ACHN (cell line): ENCODE data around the gene RXRA.

Source experiments
- DNase-seq: peaks from one replicate; pipeline ENCODE4 v3.0.0-alpha.2; 2015
- in situ Hi-C: cut with HindIII; loops from 2 replicates; pipeline ENCODE4 v1.10.0; 2017; ENCODE audit warnings: low sequenced_read_pairs, low pct_ligation_motif_present, low pct_unique_long_range_greater_than_20kb

Gene RXRA

GRCh38 chr9:134400283-134400682, 74.0 kb downstream of the RXRA start:
- in situ Hi-C loops, result no loop called here
- DNase-seq, result no peak

DNA sequence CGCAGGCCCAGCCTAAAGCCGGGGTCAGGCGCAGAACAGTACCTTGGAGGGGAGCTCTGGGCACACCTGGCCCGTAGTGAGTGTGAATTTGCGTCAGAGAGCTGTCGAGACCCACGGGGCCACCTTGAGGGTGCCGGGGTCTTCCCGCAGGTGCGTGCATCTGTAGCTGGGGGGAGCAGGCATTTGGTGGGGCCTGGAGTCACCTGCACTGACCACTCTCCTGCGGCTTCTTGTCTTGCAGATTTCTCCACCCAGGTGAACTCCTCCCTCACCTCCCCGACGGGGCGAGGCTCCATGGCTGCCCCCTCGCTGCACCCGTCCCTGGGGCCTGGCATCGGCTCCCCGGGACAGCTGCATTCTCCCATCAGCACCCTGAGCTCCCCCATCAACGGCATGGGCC, 75.1 kb downstream of the RXRA start:
- DNase-seq, result no peak
- in situ Hi-C loops, result no loop called here

DNA sequence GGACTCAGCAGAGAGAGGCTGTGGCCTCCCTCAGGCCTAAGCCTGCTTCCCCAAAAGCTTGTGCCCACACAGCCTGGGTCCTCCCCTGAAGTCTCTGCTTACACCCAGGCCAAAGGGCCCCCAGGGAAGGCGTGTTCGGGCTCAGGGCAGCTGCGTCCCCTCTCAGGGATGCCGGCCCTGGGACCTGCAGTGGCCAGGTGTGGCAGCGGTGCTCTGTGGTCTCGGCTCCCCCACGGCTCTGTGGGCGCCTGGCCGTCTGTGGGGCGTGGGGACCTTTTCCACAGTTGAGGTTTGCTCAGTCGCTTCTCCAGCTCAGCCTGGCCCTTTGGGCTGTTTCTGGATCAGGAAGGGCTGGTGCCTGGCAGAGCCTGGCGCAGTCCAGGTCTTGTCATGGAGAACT, 75.9 kb downstream of the RXRA start:
- in situ Hi-C loops, result no loop called here

DNA sequence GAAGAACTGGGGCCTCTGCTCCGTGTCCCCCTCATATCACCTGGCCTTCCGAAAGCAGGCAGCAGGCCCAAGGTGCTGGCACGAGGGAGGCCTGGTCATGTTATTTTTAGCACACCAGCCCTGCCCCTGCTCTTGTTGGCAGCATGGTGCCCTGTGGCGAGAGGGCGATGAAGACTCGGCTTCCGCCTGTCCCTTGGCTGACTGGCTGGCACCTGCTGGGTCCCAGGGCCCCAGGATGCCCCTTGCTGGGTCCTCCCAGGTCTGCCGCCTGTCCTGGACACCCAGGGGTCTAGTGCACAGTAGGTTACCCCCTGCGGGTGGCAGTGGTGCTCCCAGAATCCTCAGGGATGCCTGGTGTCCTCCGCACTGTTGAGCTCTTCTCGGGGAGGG, 77.0 kb downstream of the RXRA start:
- in situ Hi-C loops, result no loop called here
- no peak for DNase-seq

More for the DNA sequence above, 75.9 kb downstream of the RXRA start:
- DNase-seq, result no peak

DNA sequence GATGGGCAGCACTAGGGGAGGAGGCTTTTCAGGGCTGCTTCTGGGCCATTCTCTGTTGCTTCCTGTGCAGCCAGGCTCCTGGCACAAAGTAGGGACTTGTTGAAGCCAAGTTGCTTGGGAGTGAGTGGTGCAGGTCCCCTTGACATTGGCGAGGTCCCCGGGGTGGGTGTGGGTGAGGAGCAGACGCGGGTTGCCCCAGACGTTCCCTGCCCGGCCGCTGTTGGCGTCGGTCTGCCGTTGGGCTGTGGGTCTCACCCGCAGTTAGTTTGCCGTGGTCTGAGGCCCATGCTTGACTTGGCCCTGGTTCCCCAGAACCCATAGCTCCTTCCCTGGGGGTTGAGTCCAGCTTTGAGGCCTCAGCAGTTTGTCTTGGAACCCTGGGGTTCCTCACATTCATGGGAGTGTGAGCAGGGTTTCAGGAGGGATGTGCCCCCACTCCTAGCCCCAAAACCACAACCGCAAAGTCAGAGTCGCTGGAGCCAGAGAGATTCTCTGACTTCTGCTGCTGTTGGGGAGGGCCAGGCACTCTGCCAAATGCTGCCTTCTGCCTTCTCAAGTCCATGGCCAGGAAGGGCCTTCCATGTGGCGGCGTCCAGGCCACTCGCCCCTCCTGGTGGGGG, 77.5 kb downstream of the RXRA start:
- in situ Hi-C loops, result no loop called here
- no peak for DNase-seq

DNA sequence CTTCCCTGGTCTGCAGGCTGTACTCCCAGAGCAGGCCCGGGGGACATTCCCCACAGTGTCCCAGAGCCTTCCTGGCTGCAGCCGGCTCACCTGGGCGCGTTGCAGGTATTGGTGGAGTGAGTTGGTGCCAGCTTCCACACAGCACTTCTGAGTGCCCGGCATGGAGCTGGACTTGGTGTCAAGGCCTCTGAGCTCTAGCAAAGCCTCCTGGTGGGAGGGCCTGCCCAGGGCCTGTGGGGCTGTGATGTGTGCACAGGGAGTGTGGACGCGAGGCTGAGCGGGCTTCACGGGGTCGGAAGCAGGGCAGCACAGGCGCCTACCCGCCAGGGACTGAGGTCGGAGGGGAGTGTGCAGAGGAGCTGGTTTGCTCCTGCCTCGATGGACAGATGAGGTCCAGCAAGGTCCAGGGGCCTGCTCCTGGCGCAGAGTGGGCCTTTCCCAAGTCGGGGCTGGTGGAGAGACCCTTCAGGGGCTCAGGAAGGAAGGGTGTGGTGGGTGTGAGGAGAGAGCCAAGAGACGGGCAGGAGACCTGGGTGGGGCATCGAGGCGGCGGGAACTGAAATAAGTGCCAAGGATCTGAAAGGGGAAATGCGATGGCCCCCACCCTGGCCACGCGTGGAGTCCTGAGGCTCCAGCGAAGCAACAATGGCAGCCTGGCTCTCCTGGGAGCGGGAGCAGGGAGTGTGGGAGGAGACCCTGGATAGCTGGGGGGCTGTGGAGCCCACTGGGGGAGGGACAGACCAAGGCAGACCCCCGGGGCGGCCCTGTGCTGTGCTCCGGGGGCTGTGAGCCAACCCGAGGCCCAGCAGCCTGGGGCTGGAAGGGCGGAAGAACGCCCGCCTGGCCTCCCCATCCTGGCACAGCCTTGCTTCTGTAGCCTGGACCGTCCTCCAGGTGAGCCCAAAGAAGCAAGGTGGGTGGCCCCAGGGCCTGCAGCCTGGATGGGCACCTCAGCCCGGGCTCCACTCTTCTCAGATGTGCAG, 78.4 kb downstream of the RXRA start:
- in situ Hi-C loops, result no loop called here
- DNase-seq, result no peak

- no peak for DNase-seq
- in situ Hi-C loops, result no loop called here
Observed at GRCh38 chr9:134405527-134405926, 79.3 kb downstream of the RXRA start.

DNA sequence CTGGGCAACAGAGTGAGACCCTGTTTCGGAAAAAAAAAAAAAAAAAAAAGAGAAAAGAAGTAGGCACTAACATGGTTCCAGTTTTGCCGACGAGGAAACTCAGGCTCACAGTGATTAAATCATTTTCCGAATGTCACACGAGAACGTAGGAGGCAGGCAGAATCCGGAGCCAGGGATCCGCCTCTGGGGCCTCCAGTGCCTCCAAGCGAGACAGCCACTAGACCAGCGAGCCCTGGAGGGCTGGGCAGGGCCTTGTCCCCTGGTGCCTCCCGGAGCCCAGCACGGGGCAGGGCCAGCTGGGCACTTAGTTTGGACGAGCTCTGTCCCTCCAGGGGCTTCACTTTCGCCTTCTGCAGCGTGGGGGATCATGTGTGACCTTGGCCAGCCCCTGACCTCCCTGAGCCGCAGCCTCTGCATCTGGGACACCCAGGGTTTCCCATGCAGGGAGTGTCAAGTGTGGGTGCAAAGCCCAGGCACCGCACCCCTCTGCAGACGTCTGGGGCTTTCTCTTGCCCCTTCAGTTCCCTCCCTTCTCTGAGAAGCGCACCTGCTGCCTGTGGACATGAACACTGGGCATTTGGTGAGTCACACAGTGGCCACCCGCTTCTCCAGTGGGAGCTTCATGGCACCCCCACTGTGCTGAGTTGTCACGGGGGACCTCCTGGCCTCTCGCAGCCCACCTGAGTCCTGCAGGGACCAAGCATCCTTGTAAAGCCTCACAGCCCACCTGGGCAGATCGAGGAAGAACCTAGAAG, 80.3 kb downstream of the RXRA start:
- in situ Hi-C loops, result no loop called here
- DNase-seq, result peak; percentile 8

DNA sequence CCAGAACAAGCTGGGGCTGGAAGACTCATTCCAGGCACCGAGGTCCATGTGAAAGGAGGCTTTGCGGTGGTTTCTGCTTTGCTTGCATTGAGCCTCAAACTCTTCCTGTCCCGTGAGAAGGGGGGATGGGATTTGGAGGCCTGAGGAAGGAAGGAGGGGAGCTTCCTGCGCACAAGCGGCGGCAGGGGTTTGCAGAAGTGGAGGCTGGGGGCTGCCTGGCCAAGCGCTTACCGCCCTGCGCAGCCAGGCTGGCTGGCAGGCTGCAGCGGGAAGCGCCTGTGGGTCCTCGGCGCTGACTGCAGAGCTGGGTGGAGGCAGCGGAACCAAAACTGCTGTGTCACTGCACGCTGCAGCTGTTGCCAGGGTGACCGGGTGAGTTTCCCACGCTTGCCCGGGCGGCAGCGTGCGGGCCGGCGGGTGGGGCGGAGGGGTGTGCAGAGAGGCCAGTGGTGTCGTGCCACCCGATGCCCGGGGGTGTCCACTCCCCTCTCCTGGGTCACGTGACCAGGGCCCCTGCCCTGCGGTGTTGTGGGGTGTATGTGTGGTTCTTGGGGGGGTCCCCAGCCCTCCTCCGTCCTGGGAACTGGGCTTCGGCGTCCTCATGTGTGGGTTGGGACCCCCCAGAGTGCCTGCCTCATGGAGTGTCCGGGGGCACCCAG, 81.0 kb downstream of the RXRA start:
- in situ Hi-C loops, result no loop called here

GRCh38 chr9:134408389-134408788, 82.1 kb downstream of the RXRA start:
- in situ Hi-C loops, result no loop called here
- no peak for DNase-seq

More for the DNA sequence above, 81.0 kb downstream of the RXRA start:
- peak; percentile 84 for DNase-seq

DNA sequence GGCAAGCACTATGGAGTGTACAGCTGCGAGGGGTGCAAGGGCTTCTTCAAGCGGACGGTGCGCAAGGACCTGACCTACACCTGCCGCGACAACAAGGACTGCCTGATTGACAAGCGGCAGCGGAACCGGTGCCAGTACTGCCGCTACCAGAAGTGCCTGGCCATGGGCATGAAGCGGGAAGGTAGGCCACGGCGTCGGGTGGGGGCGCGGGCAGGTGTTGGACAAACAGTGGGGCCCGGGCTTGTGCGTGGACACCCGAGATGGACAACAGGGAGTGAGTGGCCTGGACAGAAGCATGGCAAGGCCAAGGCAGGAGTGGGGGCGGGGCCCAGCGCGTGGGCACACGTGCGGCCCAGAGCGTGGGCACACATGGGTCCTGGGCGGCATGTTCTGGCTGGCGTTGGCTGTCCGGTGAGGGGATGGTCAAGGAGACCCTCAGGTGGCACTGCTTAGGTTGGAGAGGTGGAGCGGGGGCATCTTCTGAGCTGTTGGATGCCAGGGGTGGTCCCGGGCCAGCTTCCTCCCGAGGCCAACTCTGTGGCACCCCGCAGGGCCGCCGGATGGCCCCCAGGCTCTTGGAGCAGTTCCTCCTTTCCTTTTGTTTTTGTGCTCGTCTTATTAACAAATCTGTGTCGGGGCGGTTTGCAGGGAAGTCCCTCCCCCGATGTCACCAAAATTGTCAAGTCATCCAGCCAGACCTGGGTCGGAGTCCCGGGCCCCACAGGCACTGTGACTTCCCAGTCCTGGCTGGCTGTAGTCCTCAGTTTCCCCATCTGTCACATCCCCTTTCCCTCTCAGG, 82.9 kb downstream of the RXRA start:
- DNase-seq, result no peak
- in situ Hi-C loops, result no loop called here

GRCh38 chr9:134410071-134410834, 84.0 kb downstream of the RXRA start:
- in situ Hi-C loops, result no loop called here

GRCh38 chr9:134410835-134411217, 84.6 kb downstream of the RXRA start:
- no peak for DNase-seq
- in situ Hi-C loops, result no loop called here

More at GRCh38 chr9:134410071-134410834, 84.0 kb downstream of the RXRA start:
- DNase-seq, result no peak

- DNase-seq, result no peak
- in situ Hi-C loops, result no loop called here
Observed at GRCh38 chr9:134411440-134412297, 85.4 kb downstream of the RXRA start.

DNA sequence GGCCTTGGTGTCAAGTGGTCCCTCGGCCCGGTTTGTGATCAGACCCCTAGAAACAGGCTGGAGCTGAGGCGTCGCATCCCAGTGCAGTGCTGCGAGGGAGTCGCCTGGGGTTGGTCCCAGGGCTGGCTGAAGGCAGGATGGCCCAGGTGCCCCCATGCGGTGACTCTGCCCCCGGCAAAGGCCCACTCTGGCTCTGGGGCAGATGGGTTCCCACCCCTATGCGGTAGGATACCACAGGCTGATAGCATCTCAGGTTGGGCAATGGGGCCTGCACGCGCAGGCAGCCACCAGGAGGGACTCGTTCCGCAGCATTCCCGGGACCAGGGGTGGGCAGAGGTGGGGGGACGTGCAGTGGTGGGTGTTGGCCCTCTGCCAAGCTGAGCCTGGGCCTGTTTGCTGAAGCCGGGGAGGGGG, 86.0 kb downstream of the RXRA start:
- DNase-seq, result no peak
- in situ Hi-C loops, result no loop called here

DNA sequence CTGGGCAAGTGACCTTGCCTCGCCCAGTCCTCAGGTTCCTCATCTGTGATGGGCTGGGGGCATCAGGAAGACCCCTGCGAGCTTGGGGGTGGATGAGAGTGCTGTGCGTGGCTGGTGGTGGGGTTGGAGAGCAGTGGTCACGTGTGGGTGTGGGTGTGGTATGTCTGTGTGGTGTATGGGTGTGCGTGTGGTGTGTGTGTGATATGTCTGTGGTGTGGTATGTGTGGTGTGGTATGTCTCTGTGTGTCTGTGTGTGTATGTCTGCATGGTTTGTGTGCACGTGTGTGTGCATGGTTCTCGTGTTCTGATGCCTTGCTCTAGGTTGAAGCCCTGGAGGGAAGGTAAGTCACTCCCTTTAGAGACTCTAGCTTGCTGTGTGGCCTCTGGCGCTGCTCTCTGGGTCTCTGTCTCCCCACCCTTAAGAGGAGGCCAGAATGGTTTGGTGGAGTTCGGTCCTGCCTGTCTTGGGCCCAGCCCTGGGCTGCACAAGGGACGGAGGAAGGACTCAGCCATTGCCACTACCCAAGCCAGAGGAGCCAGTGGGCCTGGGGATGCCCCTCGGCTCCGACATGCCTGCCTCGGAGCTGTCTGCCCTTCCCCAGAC, 87.0 kb downstream of the RXRA start:
- in situ Hi-C loops, result no loop called here
- no peak for DNase-seq
